ENCODE results near the gene TNFRSF18. TPM values are rescaled to one million over a fixed set of nuclear protein-coding genes. Genes with fewer than 3 reads are reported as not detected.

Gene TNFRSF18
- total and polyA plus RNA-seq, 10 of the 15 experiments (the other 5 are each of a cell fraction or from before 2014, with no cell fraction given): 0.18 to 7.5 (median 1.5) TPM; not detected in 1

- ChIA-PET RAD21 (ENCODE audit: unreplicated experiment) (no interaction called here), SMC1A (ENCODE audit: uncharacterized antibody, unreplicated experiment) (interaction anchor here (1.2 kb wide), 1 partner anchor 74 kb away, joined by 3 read pairs; no protein-coding TSS in a partner anchor), CTCF (no interaction called here), POLR2A (interaction anchor here (1.1 kb wide), 1 partner anchor 9 kb away, joined by 3 read pairs; no protein-coding TSS in a partner anchor)
- TF ChIP-seq USF1 (IDR thresholded peaks at IDR 0.05; ENCODE audit: borderline replicate concordance, extremely low read length, insufficient read depth, low read depth, low read length): peak; percentile 69
- peak; percentile 31; the same call in 1 of the 2 replicates for TF ChIP-seq RUNX3 (IDR thresholded peaks at IDR 0.05; ENCODE audit: low read length)
- no peak for TF ChIP-seq SMAD5 (IDR thresholded peaks at IDR 0.05; ENCODE audit: low read depth)
- no peak for TF ChIP-seq FOXK2 (IDR thresholded peaks at IDR 0.05)
- Histone ChIP-seq H3K27me3 (replicated peaks in 1 of 2; ENCODE audit: control insufficient read depth in 2 of 2, insufficient read depth in 2 of 2, low read length in 1 of 2) (no peaks in the 10 kb centered on the region), H3K9me3 (replicated peaks; ENCODE audit: control insufficient read depth, insufficient read depth, low read length) (no peaks in the 10 kb centered on the region; the same call in 2 of the 3 replicates), H3K36me3 (ENCODE audit: control insufficient read depth in 2 of 2, insufficient read depth in 2 of 2, low read length in 1 of 2) (peaks cover 6 to 25% of the 10 kb centered on the region in 2 experiments), H4K20me1 (ENCODE audit: control insufficient read depth, insufficient read depth) (no peaks in the 10 kb centered on the region), H3K4me3 (no peak overlapping the region), H3K4me1 (ENCODE audit: control insufficient read depth, insufficient read depth, low read length) (peaks cover 30% of the 10 kb centered on the region), H3K4me2 (ENCODE audit: control insufficient read depth, insufficient read depth) (no peak overlapping the region), H3K9ac (ENCODE audit: control insufficient read depth, insufficient read depth, low read length) (no peak overlapping the region), H3K79me2 (ENCODE audit: control insufficient read depth, insufficient read depth, low read length) (no peaks in the 10 kb centered on the region), H2AFZ (ENCODE audit: control insufficient read depth, low read depth, low read length) (no peak overlapping the region), H3K27ac (ENCODE audit: control insufficient read depth, insufficient read depth) (no peak overlapping the region)
- BruUV-seq (replicated peaks): no TSS peak
- intact Hi-C loops (cut with micrococcal nuclease; ENCODE audit: unreplicated experiment): no loop called here
- ATAC-seq (no peak), DNase-seq (ENCODE audit: low read depth, low spot score) (no peak), FAIRE-seq (no peak)
- in situ Hi-C loops (cut with MboI): no loop called here
- 91% methylated on average over 70 of the region's 74 CpGs for WGBS (ENCODE audit: insufficient coverage, insufficient replicate concordance, low lambda C conversion rate, missing lambda C conversion rate)
Measured at GRCh38 chr1:1216770-1217620, 10.6 kb upstream of the TNFRSF18 start.
